AG04450 (cell line): Measurements from ENCODE around the gene SEMA3B. TPM values are rescaled to one million over a fixed set of nuclear protein-coding genes. Genes with fewer than 3 reads are reported as not detected.
"Not testable (repeated sequence)": the region's sequence is repeated elsewhere in the genome, so short reads cannot be mapped to it uniquely, and the experiment has no call there.

Experiments used
- CTCF ChIA-PET: fragments of 300-600, 350-600 bp; formaldehyde crosslinking; extraction: SDS; loops from one replicate; lab custom pipeline; 2022; ENCODE audit warnings: antibody characterized with exemption, inconsistent platforms; lab: Charles Lee
- POLR2A ChIA-PET: fragments of 350-600 bp; formaldehyde crosslinking; extraction: SDS; loops from one replicate; lab custom pipeline; 2021; ENCODE audit warnings: antibody characterized with exemption, inconsistent platforms; lab: Yijun Ruan, JAX
- DNase-seq: peaks from one replicate; pipeline ENCODE4 v3.0.0-alpha.2; 2011; ENCODE audit warnings: low read depth, low spot score
- H3K27ac ChIP-seq: one replicate; pipeline ENCODE4 v1.5.1; 2012; ENCODE audit warnings: low read depth, low read length, control low read depth
- H3K27me3 ChIP-seq: one replicate; pipeline ENCODE4 v1.6.0; 2012; ENCODE audit warnings: low read length; ENCODE audit not compliant: control insufficient read depth, insufficient read depth
- H3K4me3 ChIP-seq: 2 replicates; pipeline ENCODE4 v1.5.1; 2011; ENCODE audit warnings: mild to moderate bottlenecking, low read depth, low read length, control low read depth
- H3K9me3 ChIP-seq: 2 replicates; pipeline ENCODE4 v1.5.1; 2012; ENCODE audit warnings: low read length; ENCODE audit not compliant: control insufficient read depth, insufficient read depth
- polyA plus RNA-seq: library from polyadenylated mRNA; depleted of rRNA; stranded (reverse); fragments of >200 nt; gene quantifications from 2 replicates; pipeline ENCODE4 v1.2.3, GENCODE V29; 2011
- TF ChIP-seq, protein P1 (sequence below): IDR thresholded peaks from 2 replicates; pipeline ENCODE4 v1.5.1; 2011; ENCODE audit warnings: low read depth, low read length, control low read depth, inconsistent platforms

The SEMA3B gene
- polyA plus RNA-seq, 1 experiment = 22.0 TPM

DNA sequence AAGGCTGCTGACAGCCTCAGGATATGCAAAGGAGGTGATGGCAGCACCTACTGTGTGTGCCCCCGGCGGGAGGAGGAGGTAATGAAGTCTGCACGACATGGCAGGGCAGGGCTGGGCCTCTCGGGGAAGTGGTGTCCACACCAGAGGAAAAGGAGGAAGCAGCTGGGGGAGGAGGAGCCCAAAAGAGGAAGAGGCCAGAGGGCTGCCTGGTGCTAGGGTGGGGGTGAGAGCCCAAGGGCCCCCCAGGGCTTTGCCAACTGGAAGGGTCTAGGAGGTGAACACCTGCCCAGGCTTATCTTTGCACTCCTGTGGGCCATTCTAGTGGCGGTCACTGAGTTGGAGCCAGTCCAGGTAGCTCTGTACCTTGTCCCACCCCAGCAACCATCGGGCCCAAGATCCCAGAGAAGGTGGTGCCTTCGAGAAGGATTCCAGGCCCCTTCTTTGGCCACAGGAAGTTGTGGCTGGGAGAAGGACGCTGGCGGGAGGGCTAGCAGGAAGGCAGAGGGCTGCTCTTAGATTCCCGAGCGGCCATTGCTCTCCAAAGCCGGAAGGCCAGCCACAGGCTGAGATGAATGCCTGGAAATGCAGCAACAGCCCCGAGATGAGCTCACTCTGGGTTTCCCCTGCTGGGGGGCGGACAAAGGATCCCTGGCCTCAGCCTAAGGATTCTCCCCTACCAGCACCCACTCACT is 25.9 kb upstream of the SEMA3B start:
- CTCF ChIA-PET = interaction anchor here (0.6 to 2.0 kb wide), 8 partner anchors 8 to 48 kb away, joined by 3 to 13 read pairs (median 4); no protein-coding TSS in a partner anchor

DNA sequence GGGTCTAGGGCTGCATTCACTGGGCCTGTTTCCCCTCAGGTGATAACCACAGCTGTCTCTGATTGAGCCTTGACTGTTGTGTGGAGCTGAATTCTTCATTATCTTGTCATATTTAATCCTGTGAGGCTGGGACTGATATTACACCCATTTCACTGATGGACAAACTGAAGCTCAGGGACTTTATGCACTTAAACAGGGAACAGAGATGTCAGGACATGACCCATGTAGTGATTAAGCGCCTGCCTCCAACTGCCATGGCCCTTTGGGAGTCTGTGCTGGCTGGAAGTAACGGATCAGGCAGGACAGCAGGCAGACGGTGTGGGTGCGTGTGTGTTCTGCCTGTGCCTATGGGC is 25.4 kb upstream of the SEMA3B start:
- ChIA-PET CTCF (interaction anchor here (0.6 to 1.6 kb wide), 9 partner anchors 8 to 49 kb away, joined by 3 to 13 read pairs (median 4); no protein-coding TSS in a partner anchor), POLR2A (no interaction called here)
- DNase-seq = no peak
- Histone ChIP-seq H3K27ac (peak overlapping the region; percentile 65), H3K9me3 (no peaks in the 10 kb centered on the region; the same call in 1 of the 2 replicates), H3K27me3 (no peaks in the 10 kb centered on the region), H3K4me3 (no peak overlapping the region)
- TF ChIP-seq, protein P1, sequence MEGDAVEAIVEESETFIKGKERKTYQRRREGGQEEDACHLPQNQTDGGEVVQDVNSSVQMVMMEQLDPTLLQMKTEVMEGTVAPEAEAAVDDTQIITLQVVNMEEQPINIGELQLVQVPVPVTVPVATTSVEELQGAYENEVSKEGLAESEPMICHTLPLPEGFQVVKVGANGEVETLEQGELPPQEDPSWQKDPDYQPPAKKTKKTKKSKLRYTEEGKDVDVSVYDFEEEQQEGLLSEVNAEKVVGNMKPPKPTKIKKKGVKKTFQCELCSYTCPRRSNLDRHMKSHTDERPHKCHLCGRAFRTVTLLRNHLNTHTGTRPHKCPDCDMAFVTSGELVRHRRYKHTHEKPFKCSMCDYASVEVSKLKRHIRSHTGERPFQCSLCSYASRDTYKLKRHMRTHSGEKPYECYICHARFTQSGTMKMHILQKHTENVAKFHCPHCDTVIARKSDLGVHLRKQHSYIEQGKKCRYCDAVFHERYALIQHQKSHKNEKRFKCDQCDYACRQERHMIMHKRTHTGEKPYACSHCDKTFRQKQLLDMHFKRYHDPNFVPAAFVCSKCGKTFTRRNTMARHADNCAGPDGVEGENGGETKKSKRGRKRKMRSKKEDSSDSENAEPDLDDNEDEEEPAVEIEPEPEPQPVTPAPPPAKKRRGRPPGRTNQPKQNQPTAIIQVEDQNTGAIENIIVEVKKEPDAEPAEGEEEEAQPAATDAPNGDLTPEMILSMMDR = no peak

More for the DNA sequence above, 25.9 kb upstream of the SEMA3B start:
- no peaks in the 10 kb centered on the region; the same call in 1 of the 2 replicates for H3K9me3 ChIP-seq
- no peaks in the 10 kb centered on the region for H3K27me3 ChIP-seq
- H3K4me3 ChIP-seq = no peak overlapping the region
- POLR2A ChIA-PET = no interaction called here
- H3K27ac ChIP-seq = peak overlapping the region; percentile 65
- TF ChIP-seq, protein P1 = no peak
- no peak for DNase-seq

DNA sequence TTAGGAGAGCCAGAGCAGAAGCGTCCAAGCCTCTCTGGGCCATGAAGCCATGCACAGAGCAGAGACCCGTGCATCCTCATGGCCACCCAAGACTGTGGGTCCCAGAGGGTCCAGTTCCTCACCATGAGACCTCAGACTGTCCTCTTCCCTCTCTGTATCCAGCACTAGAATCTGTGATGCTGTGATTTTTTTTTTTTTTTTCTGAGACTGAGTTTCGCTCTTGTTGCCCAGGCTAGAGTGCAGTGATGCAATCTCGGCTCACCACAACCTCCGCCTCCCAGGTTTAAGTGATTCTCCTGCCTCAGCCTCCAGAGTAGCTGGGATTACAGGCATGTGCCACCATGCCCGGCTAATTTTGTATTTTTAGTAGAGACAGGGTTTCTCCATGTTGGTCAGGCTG is 24.1 kb upstream of the SEMA3B start:
- ChIA-PET POLR2A (interaction anchor here (1.6 kb wide), 1 partner anchor 9 kb away, joined by 3 read pairs; no protein-coding TSS in a partner anchor), CTCF (interaction anchor here (1.3 kb wide), 1 partner anchor 15 kb away, joined by 3 read pairs; no protein-coding TSS in a partner anchor)
- not testable (repeated sequence) for H3K4me3 ChIP-seq, H3K27ac ChIP-seq, H3K27me3 ChIP-seq, H3K9me3 ChIP-seq, DNase-seq

DNA sequence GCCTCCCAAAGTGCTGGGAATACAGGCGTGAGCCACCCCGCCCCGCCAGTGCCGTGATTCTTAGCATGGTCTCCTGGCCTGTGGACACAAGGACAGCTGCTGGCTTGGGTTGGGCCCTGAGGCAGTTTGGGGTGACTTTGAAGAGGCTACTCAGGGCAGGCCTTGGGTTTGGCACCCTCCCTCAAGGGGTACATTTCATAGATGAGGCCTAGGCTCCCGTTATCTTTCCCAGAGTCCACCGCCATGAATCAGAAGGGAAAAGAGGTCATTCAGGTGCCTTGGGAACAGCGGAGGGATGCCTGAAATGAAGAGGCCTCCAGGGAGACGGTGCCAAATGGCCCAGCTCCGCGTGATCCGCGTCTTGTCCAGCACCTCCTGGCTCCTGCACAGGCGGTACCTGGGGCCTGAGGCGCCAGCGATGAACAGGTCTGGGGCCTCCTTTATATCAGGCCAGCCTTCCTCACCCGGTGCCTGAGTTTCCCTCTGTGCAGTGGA is 23.6 kb upstream of the SEMA3B start:
- POLR2A ChIA-PET = interaction anchor here (1.2 to 1.6 kb wide), 2 partner anchors 10 to 50 kb away, joined by 3 to 4 read pairs; no protein-coding TSS in a partner anchor
- no peak for DNase-seq
- Histone ChIP-seq H3K4me3 (peak overlapping the region; percentile 49; the same call in 1 of the 2 replicates), H3K27ac (peak overlapping the region; percentile 91), H3K27me3 (no peaks in the 10 kb centered on the region), H3K9me3 (no peaks in the 10 kb centered on the region; the same call in 1 of the 2 replicates)
- CTCF ChIA-PET = no interaction called here
- TF ChIP-seq, protein P1 = no peak

DNA sequence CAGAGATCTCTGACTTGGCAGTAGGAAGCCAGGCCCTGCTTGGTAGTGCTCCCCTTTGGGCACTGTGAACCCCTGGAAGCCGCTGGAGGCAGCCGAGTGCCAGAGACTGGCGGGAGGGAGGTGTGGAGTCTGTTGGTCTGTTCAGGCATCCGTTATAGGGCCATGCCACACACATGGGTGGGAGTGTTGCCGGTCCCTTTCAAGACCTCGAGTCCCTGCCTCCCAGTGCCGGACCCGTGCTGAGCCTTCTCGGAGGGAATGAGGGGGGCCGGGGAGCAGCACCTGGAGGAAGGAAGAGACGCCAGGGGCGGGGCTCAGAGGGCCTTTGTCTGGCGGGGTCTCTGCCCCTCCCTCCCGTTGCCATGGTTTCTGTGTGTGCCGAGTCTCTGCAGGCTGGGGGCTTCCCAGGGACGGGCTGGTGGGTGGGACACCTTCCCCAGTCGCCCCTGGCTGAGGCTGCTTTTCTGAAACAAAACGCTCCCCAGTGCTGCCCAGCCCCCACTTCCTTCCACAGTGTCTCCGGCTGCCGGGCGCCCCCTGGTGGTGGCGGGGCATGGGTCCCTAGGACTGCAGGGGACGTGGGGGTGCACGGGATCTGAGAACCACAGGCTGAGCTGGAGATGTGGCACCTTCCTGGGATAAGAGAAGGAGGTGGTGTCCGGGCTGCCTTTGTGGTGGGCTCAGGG is 23.0 kb upstream of the SEMA3B start:
- CTCF ChIA-PET = interaction anchor here (0.6 to 1.9 kb wide), 28 partner anchors 8 to 1949 kb away, joined by 3 to 45 read pairs (median 5); partner anchors contain the start of genes GNAI2, GNAT1, HYAL3 and NAA80
- POLR2A ChIA-PET = interaction anchor here (0.8 to 2.8 kb wide), 6 partner anchors 10 to 91 kb away, joined by 3 to 24 read pairs (median 4); partner anchors contain the start of gene GNAI2

More for the DNA sequence above, 23.0 kb upstream of the SEMA3B start:
- Histone ChIP-seq H3K27me3 (no peaks in the 10 kb centered on the region), H3K4me3 (peak overlapping the region; percentile 49), H3K27ac (peak overlapping the region; percentile 91), H3K9me3 (no peaks in the 10 kb centered on the region; the same call in 1 of the 2 replicates)
- no peak for DNase-seq
- TF ChIP-seq, protein P1 = peak; percentile 97
